ENCODE measurements around the gene USP48. TPM values are rescaled to one million over a fixed set of nuclear protein-coding genes. Genes with fewer than 3 reads are reported as not detected.

USP48 gene
- total and polyA plus RNA-seq, 2 of the 8 experiments (the other 6 are each of a cell fraction or from before 2014, with no cell fraction given), result 12.8 to 83.5 TPM

GRCh38 chr1:21671915-21672314 is 111.0 kb downstream of the USP48 start (continued):
- TF ChIP-seq CHD7 (IDR thresholded peaks at IDR 0.05; ENCODE audit: insufficient replicate concordance, low read length) (no peak), HDAC6 (IDR thresholded peaks at IDR 0.05; ENCODE audit: low read depth, low read length) (no peak), ZNF274 (IDR thresholded peaks at IDR 0.05; ENCODE audit: borderline replicate concordance, extremely low read depth, low read length) (no peak), SP4 (IDR thresholded peaks at IDR 0.05; ENCODE audit: low read length) (no peak), RXRA (IDR thresholded peaks at IDR 0.05; ENCODE audit: insufficient read depth, low read depth, low read length) (no peak)
